HG03196 (cell line): ENCODE measurements around the gene MAPK6.
A peak's percentile ranks its signal among the peaks of the same experiment; 100 is the strongest.
"Not testable (repeated sequence)": the region's sequence is repeated elsewhere in the genome, so short reads cannot be mapped to it uniquely, and the experiment has no call there.

ENCODE experiments used
- ATAC-seq: cut with Tn5 transposase; IDR thresholded peaks from one replicate; pipeline ENCODE4 v1.9.1; 2021; ENCODE audit not compliant: unreplicated experiment

The MAPK6 gene

GRCh38 chr15:52018693-52019393 lies at the start of gene MAPK6:
Gene MAPK6, plus strand, starts transcription at chr15:52019219. Its CDS starts 27,242 bp downstream, at chr15:52046461.
- ATAC-seq, result peak; percentile 68

- ATAC-seq, result no peak
Observed at GRCh38 chr15:51969728-51970127, 49.3 kb upstream of the MAPK6 start.

GRCh38 chr15:51970132-51970817 lies 48.7 kb upstream of the MAPK6 start:
- no peak for ATAC-seq

- ATAC-seq, result peak; percentile 9
Observed at GRCh38 chr15:51971032-51971374, 48.0 kb upstream of the MAPK6 start.

GRCh38 chr15:51971375-51972133 lies 47.5 kb upstream of the MAPK6 start, which contains the start of gene LEO1:
Gene LEO1, minus strand, starts transcription at chr15:51971778. Its CDS starts 33 bp downstream, at chr15:51971745.
- peak; percentile 86 for ATAC-seq

- no peak for ATAC-seq
Observed at GRCh38 chr15:51973220-51973619, 45.8 kb upstream of the MAPK6 start.

- ATAC-seq, result no peak
Observed at GRCh38 chr15:51973775-51974174, 45.2 kb upstream of the MAPK6 start.

- ATAC-seq, result peak; percentile 94
Observed at GRCh38 chr15:51982013-51982769, 36.8 kb upstream of the MAPK6 start.

- ATAC-seq, result no peak
Observed at GRCh38 chr15:51982770-51983103, 36.3 kb upstream of the MAPK6 start.

- no peak for ATAC-seq
Observed at GRCh38 chr15:51991141-51991540, 27.9 kb upstream of the MAPK6 start.

GRCh38 chr15:51992953-51993352 lies 26.1 kb upstream of the MAPK6 start:
- ATAC-seq, result no peak

GRCh38 chr15:52002351-52002750 lies 16.7 kb upstream of the MAPK6 start:
- ATAC-seq, result no peak

- ATAC-seq, result not testable (repeated sequence)
Observed at GRCh38 chr15:52003089-52003488, 15.9 kb upstream of the MAPK6 start.

GRCh38 chr15:52003710-52004109 lies 15.3 kb upstream of the MAPK6 start:
- ATAC-seq, result no peak

- no peak for ATAC-seq
Observed at GRCh38 chr15:52004806-52005205, 14.2 kb upstream of the MAPK6 start.

- peak; percentile 63 for ATAC-seq
Observed at GRCh38 chr15:52005748-52006701, 13.0 kb upstream of the MAPK6 start.

GRCh38 chr15:52006702-52007340 lies 12.2 kb upstream of the MAPK6 start:
- peak; percentile 37 for ATAC-seq

GRCh38 chr15:52008359-52008697 lies 10.7 kb upstream of the MAPK6 start:
- ATAC-seq, result no peak

- ATAC-seq, result no peak
Observed at GRCh38 chr15:52008698-52009434, 10.2 kb upstream of the MAPK6 start.
